Central memory CD8-positive, alpha-beta T cell (primary cell): ENCODE results near the gene ARRDC3.
"Not testable (repeated sequence)": the region's sequence is repeated elsewhere in the genome, so short reads cannot be mapped to it uniquely, and the experiment has no call there.

Experiments used
- ATAC-seq: fragments of 150-1000 bp; cut with Tn5 transposase; replicated peaks from 2 replicates; pipeline ENCODE4 v1.10.0; 2022; ENCODE audit warnings: mild to moderate bottlenecking, moderate FRiP score, moderate number of reproducible peaks; ENCODE audit not compliant: poor library complexity, severe bottlenecking; ENCODE audit errors: extremely low read depth
- DNase-seq, 2 donors: peaks; one replicate each; pipeline ENCODE4 v3.0.0; 2021; ENCODE audit warnings: low spot score in 2 of 2
- H3K27ac Mint-ChIP-seq: one replicate; pipeline ENCODE4 v1.8.0; 2022; ENCODE audit warnings: low read depth, mild to moderate bottlenecking, moderate library complexity, mixed read lengths
- H3K27me3 Mint-ChIP-seq: one replicate; pipeline ENCODE4 v1.8.0; 2022; ENCODE audit warnings: mixed read lengths
- H3K36me3 Mint-ChIP-seq: one replicate; pipeline ENCODE4 v1.8.0; 2022; ENCODE audit warnings: mild to moderate bottlenecking, moderate library complexity, mixed read lengths; ENCODE audit not compliant: insufficient read depth
- H3K4me1 Mint-ChIP-seq: one replicate; pipeline ENCODE4 v1.8.0; 2022; ENCODE audit warnings: mixed read lengths
- H3K4me3 Mint-ChIP-seq: one replicate; pipeline ENCODE4 v1.8.0; 2022; ENCODE audit warnings: mild to moderate bottlenecking, moderate library complexity, mixed read lengths
- H3K9me3 Mint-ChIP-seq: one replicate; pipeline ENCODE4 v1.8.0; 2022; ENCODE audit warnings: mixed read lengths

Gene ARRDC3

GRCh38 chr5:91408710-91409109 lies 25.6 kb upstream of the ARRDC3 start:
- ATAC-seq: no peak
- no peaks in the 10 kb centered on the region for H3K27me3 Mint-ChIP-seq

DNA sequence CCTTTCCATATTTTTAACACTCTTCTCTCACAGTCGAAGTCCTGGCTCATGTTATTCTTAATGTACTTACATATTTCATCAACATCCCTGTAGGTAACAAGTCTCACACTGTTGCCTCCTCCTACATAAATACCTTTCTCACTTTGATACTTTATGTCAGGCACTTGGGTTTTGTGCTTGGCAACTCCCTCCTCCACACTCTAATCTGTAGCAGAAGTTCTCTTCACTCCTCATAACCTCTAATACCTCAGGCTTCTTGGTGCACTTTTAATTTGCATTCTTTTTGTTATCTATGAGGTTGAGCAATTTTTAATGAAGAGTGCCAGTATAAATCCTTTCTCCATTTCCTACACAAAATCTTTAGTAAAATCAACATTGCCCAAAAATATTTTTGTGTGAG lies 24.1 kb upstream of the ARRDC3 start:
- H3K9me3 Mint-ChIP-seq: no peaks in the 10 kb centered on the region
- H3K27ac Mint-ChIP-seq: no peak overlapping the region
- no peaks in the 10 kb centered on the region for H3K27me3 Mint-ChIP-seq

More at GRCh38 chr5:91408710-91409109, 25.6 kb upstream of the ARRDC3 start:
- DNase-seq: no peak
- no peaks in the 10 kb centered on the region for H3K9me3 Mint-ChIP-seq
- no peaks in the 10 kb centered on the region for H3K36me3 Mint-ChIP-seq
- no peaks in the 10 kb centered on the region for H3K4me1 Mint-ChIP-seq
- H3K4me3 Mint-ChIP-seq: no peak overlapping the region
- no peak overlapping the region for H3K27ac Mint-ChIP-seq

DNA sequence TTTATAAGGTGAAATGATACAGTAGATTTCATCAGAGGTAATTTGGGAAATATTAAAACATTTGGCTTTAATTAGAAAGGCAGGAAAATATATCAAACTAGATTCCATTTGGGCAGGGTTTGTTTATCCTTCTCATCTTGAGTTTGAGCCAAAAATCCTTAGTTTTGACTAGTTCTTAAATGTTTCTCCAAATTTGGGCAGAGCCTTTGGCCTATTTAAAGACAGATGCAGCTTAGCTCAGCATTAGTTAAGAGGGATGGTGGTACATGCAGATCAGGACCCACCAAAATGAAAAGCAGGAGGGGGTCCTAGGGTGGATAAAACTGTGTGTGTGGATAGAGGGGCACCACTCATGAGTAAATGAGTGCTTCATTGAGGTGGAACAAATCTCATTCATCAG lies 20.3 kb upstream of the ARRDC3 start:
- DNase-seq (no peak), ATAC-seq (no peak)
- Mint-ChIP-seq H3K36me3 (no peaks in the 10 kb centered on the region), H3K9me3 (no peaks in the 10 kb centered on the region), H3K27me3 (no peaks in the 10 kb centered on the region), H3K4me3 (no peak overlapping the region), H3K4me1 (no peaks in the 10 kb centered on the region), H3K27ac (no peak overlapping the region)

More for the DNA sequence above, 24.1 kb upstream of the ARRDC3 start:
- Mint-ChIP-seq H3K36me3 (no peaks in the 10 kb centered on the region), H3K4me1 (no peaks in the 10 kb centered on the region), H3K4me3 (no peak overlapping the region)
- DNase-seq (no peak), ATAC-seq (no peak)

- Mint-ChIP-seq H3K27ac (no peak overlapping the region), H3K36me3 (no peaks in the 10 kb centered on the region), H3K27me3 (no peaks in the 10 kb centered on the region), H3K4me3 (no peak overlapping the region), H3K9me3 (no peaks in the 10 kb centered on the region), H3K4me1 (peaks cover 8% of the 10 kb centered on the region)
- no peak for ATAC-seq
- no peak for DNase-seq
These were observed 18.1 kb upstream of the ARRDC3 start for GRCh38 chr5:91401175-91401574.

DNA sequence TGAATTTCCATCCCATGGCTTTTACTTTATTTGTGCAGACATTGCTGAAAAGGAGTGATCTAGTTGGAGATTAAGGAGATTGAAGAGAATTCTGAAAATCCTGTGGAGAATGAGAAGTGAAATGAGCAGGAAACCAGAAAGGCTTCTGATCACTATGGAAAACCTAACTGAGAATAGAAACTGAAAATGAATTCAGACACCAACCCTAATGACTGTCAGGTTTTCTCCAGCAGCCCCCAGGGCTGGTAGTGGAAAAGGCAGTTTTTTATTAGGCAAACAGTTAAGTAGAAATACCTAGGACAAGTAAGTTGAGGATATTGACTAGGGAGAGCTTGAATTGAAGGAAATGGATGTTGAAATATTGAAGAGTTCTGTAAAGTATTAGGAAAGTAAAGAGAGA lies 14.7 kb upstream of the ARRDC3 start:
- no peak overlapping the region for H3K27ac Mint-ChIP-seq
- H3K27me3 Mint-ChIP-seq: no peaks in the 10 kb centered on the region
- peaks cover 8% of the 10 kb centered on the region for H3K4me1 Mint-ChIP-seq
- H3K9me3 Mint-ChIP-seq: no peaks in the 10 kb centered on the region
- DNase-seq: no peak
- no peak overlapping the region for H3K4me3 Mint-ChIP-seq
- ATAC-seq: no peak
- no peaks in the 10 kb centered on the region for H3K36me3 Mint-ChIP-seq

- ATAC-seq: peak; percentile 82
- Mint-ChIP-seq H3K4me3 (peak overlapping the region; percentile 42), H3K27me3 (no peaks in the 10 kb centered on the region), H3K27ac (peak overlapping the region; percentile 89), H3K9me3 (no peaks in the 10 kb centered on the region), H3K4me1 (peaks cover 6% of the 10 kb centered on the region), H3K36me3 (peaks cover 5% of the 10 kb centered on the region)
- DNase-seq: no peak
These were observed 7.2 kb upstream of the ARRDC3 start for GRCh38 chr5:91390268-91390667.

DNA sequence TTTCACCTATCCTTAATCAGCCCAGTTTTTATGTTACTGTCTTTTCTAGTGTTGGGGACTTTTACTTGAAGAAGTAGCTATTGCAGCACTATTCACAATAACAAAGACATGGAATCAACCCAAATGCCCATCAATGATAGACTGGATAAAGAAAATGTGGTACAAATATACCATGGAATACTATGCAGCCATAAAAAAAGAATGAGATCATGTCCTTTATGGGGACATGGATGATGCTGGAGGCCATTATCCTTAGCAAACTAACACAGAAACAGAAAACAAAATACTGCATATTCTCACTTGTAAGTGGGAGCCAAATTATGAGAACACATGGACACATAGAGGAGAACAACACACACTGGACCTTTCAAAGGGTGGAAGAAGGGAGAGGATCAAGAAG lies 6.4 kb upstream of the ARRDC3 start:
- DNase-seq, ATAC-seq, H3K27me3 Mint-ChIP-seq, H3K9me3 Mint-ChIP-seq, H3K36me3 Mint-ChIP-seq: not testable (repeated sequence)
- Mint-ChIP-seq H3K27ac (peak overlapping the region; percentile 89), H3K4me1 (peaks cover 11% of the 10 kb centered on the region), H3K4me3 (peak overlapping the region; percentile 42)

DNA sequence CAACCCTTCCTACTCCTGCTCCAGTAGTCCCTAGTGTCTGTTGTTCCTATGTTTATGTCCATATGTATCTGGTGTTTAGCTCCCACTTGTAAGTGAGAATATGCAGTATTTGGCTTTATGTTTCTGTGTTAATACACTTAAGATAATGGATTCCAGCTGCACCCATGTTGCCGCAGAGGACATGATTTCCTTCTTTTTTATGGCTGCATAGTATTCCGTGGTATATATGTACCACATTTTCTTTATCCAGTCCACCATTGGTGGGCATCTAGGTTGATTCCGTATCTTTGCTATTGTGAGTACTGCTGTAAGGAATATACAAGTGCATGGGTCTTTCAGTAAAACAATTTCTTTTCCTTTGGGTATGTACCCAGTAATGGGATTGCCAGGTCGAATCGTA lies 5.2 kb upstream of the ARRDC3 start:
- DNase-seq (no peak), ATAC-seq (no peak)
- peaks cover 23% of the 10 kb centered on the region for H3K4me1 Mint-ChIP-seq
- no peaks in the 10 kb centered on the region for H3K9me3 Mint-ChIP-seq
- no peaks in the 10 kb centered on the region for H3K27me3 Mint-ChIP-seq
- H3K4me3 Mint-ChIP-seq: no peak overlapping the region
- H3K27ac Mint-ChIP-seq: no peak overlapping the region
- H3K36me3 Mint-ChIP-seq: peaks cover 9% of the 10 kb centered on the region

DNA sequence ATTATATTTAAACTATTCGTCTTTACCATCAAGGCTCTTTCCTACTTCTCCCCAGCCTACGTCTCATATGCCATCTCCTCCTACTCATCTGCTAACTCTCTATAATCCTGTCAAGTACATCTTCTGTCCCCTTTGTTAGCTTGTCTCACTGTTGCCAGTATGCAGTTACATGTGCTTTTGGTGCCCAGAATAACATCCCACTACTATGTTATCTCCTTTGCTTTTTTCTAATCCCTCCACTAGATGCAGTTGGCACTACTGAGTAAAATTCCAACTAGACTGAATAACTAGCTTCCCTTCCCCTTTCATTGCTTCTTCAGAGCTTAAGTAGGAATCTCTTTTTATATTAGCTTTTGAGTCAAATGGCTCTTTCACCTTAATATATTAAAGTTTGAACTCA lies 3.0 kb upstream of the ARRDC3 start:
- H3K4me1 Mint-ChIP-seq: peaks cover 29% of the 10 kb centered on the region
- no peaks in the 10 kb centered on the region for H3K9me3 Mint-ChIP-seq
- DNase-seq (no peak), ATAC-seq (no peak)
- no peaks in the 10 kb centered on the region for H3K27me3 Mint-ChIP-seq
- H3K36me3 Mint-ChIP-seq: peaks cover 30% of the 10 kb centered on the region
- no peak overlapping the region for H3K27ac Mint-ChIP-seq
- no peak overlapping the region for H3K4me3 Mint-ChIP-seq

DNA sequence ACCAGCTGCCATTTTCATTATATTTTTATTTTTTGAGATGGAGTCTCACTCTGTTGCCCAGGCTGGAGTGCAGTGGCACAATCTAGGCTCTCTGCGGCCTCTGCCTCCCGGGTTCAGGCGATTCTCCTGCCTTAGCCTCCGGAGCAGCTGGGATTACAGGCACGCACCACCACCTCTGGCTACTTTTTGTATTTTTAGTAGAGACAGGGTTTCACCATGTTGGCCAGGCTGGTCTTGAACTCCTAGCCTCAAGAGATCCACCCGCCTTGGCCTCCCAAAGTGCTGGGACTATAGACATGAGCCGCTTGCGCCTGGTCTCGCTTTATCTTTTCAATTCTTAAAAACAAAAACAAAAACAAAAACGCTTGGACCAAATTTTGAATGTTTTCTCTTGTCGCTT lies 2.5 kb upstream of the ARRDC3 start:
- not testable (repeated sequence) for H3K27me3 Mint-ChIP-seq, H3K27ac Mint-ChIP-seq, H3K9me3 Mint-ChIP-seq, ATAC-seq, H3K4me3 Mint-ChIP-seq, DNase-seq
- H3K36me3 Mint-ChIP-seq: peaks cover 35% of the 10 kb centered on the region
- H3K4me1 Mint-ChIP-seq: peaks cover 29% of the 10 kb centered on the region

GRCh38 chr5:91384671-91385430 lies 1.7 kb upstream of the ARRDC3 start:
- peak in 1 of 2 donors; percentile 31 for DNase-seq
- Mint-ChIP-seq H3K27ac (no peak overlapping the region), H3K4me1 (peaks cover 31% of the 10 kb centered on the region), H3K36me3 (peaks cover 40% of the 10 kb centered on the region), H3K27me3 (no peaks in the 10 kb centered on the region), H3K4me3 (peak overlapping the region; percentile 90), H3K9me3 (no peaks in the 10 kb centered on the region)
- no peak for ATAC-seq

DNA sequence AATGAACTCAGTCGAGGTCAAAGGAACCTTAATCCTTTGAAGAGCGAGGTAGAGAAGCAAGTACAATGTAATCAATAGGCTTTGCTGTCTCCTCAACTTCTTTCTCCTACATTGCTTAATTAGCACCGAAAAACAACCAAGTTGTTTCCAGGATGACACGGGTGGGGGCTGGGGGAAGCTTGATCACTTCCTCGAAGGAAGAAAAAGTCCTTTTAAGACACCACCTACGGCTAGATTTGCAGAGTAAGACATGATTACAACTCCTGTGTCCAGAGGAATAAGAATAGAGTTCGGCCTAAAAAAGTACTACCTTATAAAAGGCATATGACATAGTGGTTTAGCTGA lies 811 bp upstream of the ARRDC3 start:
- Mint-ChIP-seq H3K9me3 (no peaks in the 10 kb centered on the region), H3K36me3 (peaks cover 43% of the 10 kb centered on the region), H3K27me3 (no peaks in the 10 kb centered on the region), H3K27ac (peak overlapping the region; percentile 100), H3K4me3 (peak overlapping the region; percentile 90), H3K4me1 (peaks cover 31% of the 10 kb centered on the region)
- DNase-seq (no peak), ATAC-seq (no peak)

DNA sequence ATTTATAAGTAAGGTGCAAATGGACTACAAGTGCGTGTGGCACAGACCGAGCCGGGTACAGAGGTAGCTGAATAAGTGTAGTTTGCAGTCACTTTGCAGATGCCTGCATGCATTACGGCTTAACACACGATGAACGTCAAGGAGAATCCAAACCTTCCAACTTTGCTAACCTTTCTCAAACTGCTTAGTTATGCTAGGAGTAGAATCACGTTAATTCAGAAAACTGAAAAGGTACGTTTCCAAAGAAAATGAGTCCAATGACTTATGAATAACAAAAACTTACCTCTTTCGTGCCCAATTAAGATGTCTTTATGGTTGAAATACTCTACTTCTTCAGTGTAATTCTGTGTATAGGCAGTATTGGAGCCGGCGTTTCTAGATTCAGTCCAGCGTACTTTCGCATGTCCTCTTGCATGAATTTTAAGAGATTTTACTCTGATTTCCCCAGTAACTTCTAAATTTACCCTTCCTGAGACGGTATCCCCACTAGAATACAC lies 539 bp downstream of the ARRDC3 start:
- ATAC-seq (no peak), DNase-seq (peak in 1 of 2 donors; percentile 21)
- Mint-ChIP-seq H3K4me3 (peak overlapping the region; percentile 90), H3K9me3 (no peaks in the 10 kb centered on the region), H3K36me3 (peaks cover 50% of the 10 kb centered on the region), H3K27ac (peak overlapping the region; percentile 100), H3K4me1 (peaks cover 33% of the 10 kb centered on the region), H3K27me3 (no peaks in the 10 kb centered on the region)
